Naive thymus-derived CD4-positive, alpha-beta T cell (primary cell): Measurements from ENCODE around the gene ZDHHC13. TPM values are rescaled to one million over a fixed set of nuclear protein-coding genes. Genes with fewer than 3 reads are reported as not detected.

Experiments used
- polyA plus RNA-seq, 2 donors: library from polyadenylated mRNA; unstranded; fragments of 300-500 nt; fragmentation: Illumina TruSeq; gene quantifications; one replicate each; pipeline ENCODE4 v1.2.3, GENCODE V29; 2021
- total RNA-seq, 6 experiments: library from RNA in 5 of 6; stranded (reverse) in 5 of 6; gene quantifications; 1 replicate in 5 of 6; 2 replicates in 1 of 6; pipeline ENCODE4 v1.2.3 and lab custom pipeline; 2021 to 2026

The ZDHHC13 gene
- total and polyA plus RNA-seq, 7 experiments from 2014 or later: 6.8 to 21.3 (median 10.2) TPM

Other genes with a start within 250 kb of the ZDHHC13 start
- not detected for gene MRGPRX1, start 177.8 kb upstream of the ZDHHC13 start, total RNA-seq
- not detected for gene MRGPRX1, start 177.8 kb upstream of the ZDHHC13 start, polyA plus RNA-seq
- under 1 TPM in 1 of 5 experiments, not detected in 4; 0.17 TPM for gene MRGPRX2, start 56.5 kb upstream of the ZDHHC13 start, total RNA-seq
- not detected for gene MRGPRX2, start 56.5 kb upstream of the ZDHHC13 start, polyA plus RNA-seq
- not detected for gene CSRP3, start 84.8 kb downstream of the ZDHHC13 start, total RNA-seq
- not detected for gene CSRP3, start 84.8 kb downstream of the ZDHHC13 start, polyA plus RNA-seq
- gene E2F8, start 123.8 kb downstream of the ZDHHC13 start, total RNA-seq: 10 to 100 TPM in 1 of 5 experiments, under 1 TPM in 1, not detected in 3; 0.17 to 25.4 TPM
- not detected for gene E2F8, start 123.8 kb downstream of the ZDHHC13 start, polyA plus RNA-seq